HepG2 (cell line): ENCODE data around the gene RAB11FIP5. TPM values are rescaled to one million over a fixed set of nuclear protein-coding genes. Genes with fewer than 3 reads are reported as not detected.

Source experiments
- ATF4 ChIP-seq, 2 experiments: fragments of 450-650 bp in 1 of 2; sonication (generic) in 1 of 2; formaldehyde crosslinking; IDR thresholded peaks; 2 replicates each; pipeline versions ENCODE4 v1.5.0 to v1.8.0; 2020 to 2022; ENCODE audit warnings: mild to moderate bottlenecking in 1 of 2, missing genetic modification reagents in 1 of 2
- CREM ChIP-seq, 2 experiments: sonication (generic) in 1 of 2; formaldehyde crosslinking in 1 of 2; IDR thresholded peaks; 2 replicates each; pipeline versions ENCODE4 v1.4.0 to v1.6.1; 2016 to 2020; ENCODE audit warnings: antibody characterized with exemption in 1 of 2, mild to moderate bottlenecking in 1 of 2, missing genetic modification reagents in 1 of 2
- GABPB1 ChIP-seq: IDR thresholded peaks from 2 replicates; pipeline ENCODE4 v1.6.1; 2016; ENCODE audit warnings: mild to moderate bottlenecking, missing genetic modification reagents, moderate library complexity, missing compliant biosample characterization
- HIVEP1 ChIP-seq: sonication (generic); formaldehyde crosslinking; IDR thresholded peaks from 2 replicates; pipeline ENCODE4 v1.4.0; 2020; ENCODE audit warnings: mild to moderate bottlenecking, missing genetic modification reagents
- NCOA2 ChIP-seq: sonication (generic); formaldehyde crosslinking; IDR thresholded peaks from 2 replicates; pipeline ENCODE4 v1.8.0; 2022; ENCODE audit warnings: inconsistent platforms
- NKX3-1 ChIP-seq: sonication (generic); formaldehyde crosslinking; IDR thresholded peaks from 2 replicates; pipeline ENCODE4 v1.5.0; 2020; ENCODE audit warnings: missing genetic modification reagents
- RFX1 ChIP-seq: fragments of 450-650 bp; IDR thresholded peaks from 2 replicates; pipeline ENCODE4 v1.6.1; 2017
- SNAPC5 ChIP-seq: sonication (generic); formaldehyde crosslinking; IDR thresholded peaks from 2 replicates; pipeline ENCODE4 v1.8.1; 2023; ENCODE audit warnings: mild to moderate bottlenecking, missing genetic modification reagents, borderline replicate concordance
- TEAD2 ChIP-seq: sonication (generic); formaldehyde crosslinking; IDR thresholded peaks from 2 replicates; pipeline ENCODE4 v1.9.0; 2021; ENCODE audit warnings: missing genetic modification reagents
- ZBTB21 ChIP-seq: sonication (generic); formaldehyde crosslinking; IDR thresholded peaks from 2 replicates; pipeline ENCODE4 v1.4.0; 2020; ENCODE audit warnings: missing genetic modification reagents
- ZBTB40 ChIP-seq, 2 experiments: fragments of 450-650 bp in 1 of 2; sonication (generic) in 1 of 2; formaldehyde crosslinking in 1 of 2; IDR thresholded peaks; 2 replicates each; pipeline versions ENCODE4 v1.6.1 to v1.8.0; 2016 to 2022; ENCODE audit warnings: antibody characterized with exemption in 1 of 2, mild to moderate bottlenecking in 1 of 2, missing genetic modification reagents in 1 of 2
- ZNF232 ChIP-seq: sonication (generic); formaldehyde crosslinking; IDR thresholded peaks from 2 replicates; pipeline ENCODE4 v1.4.0; 2020; ENCODE audit warnings: missing genetic modification reagents, borderline replicate concordance
- ZNF274 ChIP-seq: sonication (generic); formaldehyde crosslinking; IDR thresholded peaks from 2 replicates; pipeline ENCODE4 v1.5.1; 2020; ENCODE audit warnings: mild to moderate bottlenecking, missing genetic modification reagents
- ZNF3 ChIP-seq: IDR thresholded peaks from 2 replicates; pipeline ENCODE4 v1.7.0; 2017; ENCODE audit warnings: inconsistent platforms
- ZNF317 ChIP-seq: sonication (generic); formaldehyde crosslinking; IDR thresholded peaks from 2 replicates; pipeline ENCODE4 v1.5.0; 2020; ENCODE audit warnings: mild to moderate bottlenecking, missing genetic modification reagents
- ZNF619 ChIP-seq: sonication (generic); formaldehyde crosslinking; IDR thresholded peaks from 2 replicates; pipeline ENCODE4 v1.4.0; 2020; ENCODE audit warnings: mild to moderate bottlenecking, missing genetic modification reagents
- ZNF772 ChIP-seq: sonication (generic); formaldehyde crosslinking; IDR thresholded peaks from 2 replicates; pipeline ENCODE4 v1.5.0; 2020; ENCODE audit warnings: mild to moderate bottlenecking, missing genetic modification reagents
- ZNF775 ChIP-seq: sonication (generic); formaldehyde crosslinking; IDR thresholded peaks from 2 replicates; pipeline ENCODE4 v1.4.0; 2020; ENCODE audit warnings: missing genetic modification reagents, mild to moderate bottlenecking, moderate library complexity, borderline replicate concordance
- ZNF816 ChIP-seq: sonication (generic); formaldehyde crosslinking; IDR thresholded peaks from 2 replicates; pipeline ENCODE4 v1.8.0; 2022; ENCODE audit warnings: missing genetic modification reagents, mild to moderate bottlenecking, borderline replicate concordance
- ZSCAN25 ChIP-seq: sonication (generic); formaldehyde crosslinking; IDR thresholded peaks from 2 replicates; pipeline ENCODE4 v1.8.0; 2022; ENCODE audit warnings: mild to moderate bottlenecking, missing genetic modification reagents
- polyA plus RNA-seq, 8 experiments: library from polyadenylated mRNA; depleted of rRNA in 3 of 8; stranded (reverse) in 7 of 8; unstranded in 1 of 8; fragments of >200 nt; fragmentation: Illumina TruSeq in 4 of 8; extraction: Trizol in 4 of 8; gene quantifications; 2 replicates each; pipeline versions ENCODE4 v1.2.1 to v1.2.3, GENCODE V29; 2011 to 2016; ENCODE audit warnings: low read depth in 4 of 8, missing spikeins in 1 of 8, mixed read lengths in 1 of 8; ENCODE audit not compliant: insufficient read depth in 1 of 8
- total RNA-seq, 5 experiments: library from RNA; depleted of rRNA; stranded (reverse); fragments of >200 nt; fragmentation: Illumina TruSeq; extraction: Trizol; gene quantifications; 2 replicates each; pipeline ENCODE4 v1.2.3, GENCODE V29; 2016; ENCODE audit warnings: low read depth in 1 of 5

Gene RAB11FIP5
- total and polyA plus RNA-seq, 2 of the 13 experiments (the other 11 are each of a cell fraction or from before 2014, with no cell fraction given), result 9.4 to 22.9 TPM

- TF ChIP-seq ZNF274 (CRISPR knock-in tag) (peak; percentile 91), ZBTB21 (CRISPR knock-in tag) (no peak), ZNF3 (CRISPR knock-in tag) (no peak), TEAD2 (CRISPR knock-in tag) (no peak), ATF4 (CRISPR knock-in tag; IDR thresholded peaks at IDR 0.05) (no peak), CREM (IDR thresholded peaks at IDR 0.05) (no peak), CREM (CRISPR knock-in tag; IDR thresholded peaks at IDR 0.05) (no peak), NKX3-1 (CRISPR knock-in tag) (no peak; the same call in 1 of the 2 replicates), ZNF619 (CRISPR knock-in tag) (no peak), RFX1 (no peak), ZNF232 (CRISPR knock-in tag) (peak; percentile 62; the same call in 1 of the 2 replicates), SNAPC5 (CRISPR knock-in tag) (peak; percentile 60; the same call in 1 of the 2 replicates), ZBTB40 (IDR thresholded peaks at IDR 0.05) (no peak), ZBTB40 (CRISPR knock-in tag; IDR thresholded peaks at IDR 0.05) (peak; percentile 84; the same call in 1 of the 2 replicates), ZSCAN25 (CRISPR knock-in tag) (peak; percentile 66; the same call in 1 of the 2 replicates), ZNF317 (CRISPR knock-in tag) (0 out of 2 replicates have a peak, but pooled peaks have one; percentile 25), ZNF775 (CRISPR knock-in tag) (no peak; the same call in 1 of the 2 replicates), ZNF772 (CRISPR knock-in tag) (peak; percentile 84; the same call in 1 of the 2 replicates), ZNF816 (CRISPR knock-in tag) (no peak), GABPB1 (peak; percentile 65; the same call in 1 of the 2 replicates), HIVEP1 (CRISPR knock-in tag) (no peak), NCOA2 (no peak)
Measured at GRCh38 chr2:73112026-73112912, 479 bp downstream of the RAB11FIP5 start (continued).
